Stimulated activated CD4-positive, alpha-beta T cell treated with anti-CD3 and anti-CD28 coated beads, Interleukin-15, amount 100 ng/mL, for 24 hours (primary cell): Measurements from ENCODE around the gene ASTN2.
"Not testable (repeated sequence)": the region's sequence is repeated elsewhere in the genome, so short reads cannot be mapped to it uniquely, and the experiment has no call there.

ENCODE experiments used
- DNase-seq: peaks from one replicate; pipeline ENCODE4 v3.0.0-alpha.2; 2020

Gene ASTN2

GRCh38 chr9:116713271-116713670 is 701.6 kb downstream of the ASTN2 start:
- DNase-seq = no peak

GRCh38 chr9:116712781-116713180 is 702.1 kb downstream of the ASTN2 start:
- DNase-seq = no peak

GRCh38 chr9:116706310-116707290 is 708.3 kb downstream of the ASTN2 start:
- no peak for DNase-seq

- no peak for DNase-seq
These were observed 709.3 kb downstream of the ASTN2 start for GRCh38 chr9:116705531-116705930.

GRCh38 chr9:116704470-116704869 is 710.4 kb downstream of the ASTN2 start:
- DNase-seq = no peak

GRCh38 chr9:116703634-116704033 is 711.2 kb downstream of the ASTN2 start:
- no peak for DNase-seq

GRCh38 chr9:116701940-116702642 is 712.8 kb downstream of the ASTN2 start:
- DNase-seq = no peak

GRCh38 chr9:116700882-116701865 is 713.7 kb downstream of the ASTN2 start:
- DNase-seq = no peak

GRCh38 chr9:116700279-116700678 is 714.6 kb downstream of the ASTN2 start:
- no peak for DNase-seq

- DNase-seq = no peak
These were observed 717.0 kb downstream of the ASTN2 start for GRCh38 chr9:116697887-116698286.

GRCh38 chr9:116697362-116697761 is 717.5 kb downstream of the ASTN2 start:
- DNase-seq = no peak

GRCh38 chr9:116695438-116695837 is 719.4 kb downstream of the ASTN2 start:
- no peak for DNase-seq

GRCh38 chr9:116694785-116695291 is 720.0 kb downstream of the ASTN2 start:
- no peak for DNase-seq

- DNase-seq = no peak
These were observed 721.6 kb downstream of the ASTN2 start for GRCh38 chr9:116693233-116693731.

GRCh38 chr9:116692616-116693015 is 722.2 kb downstream of the ASTN2 start:
- no peak for DNase-seq

GRCh38 chr9:116691607-116692006 is 723.2 kb downstream of the ASTN2 start:
- no peak for DNase-seq

- not testable (repeated sequence) for DNase-seq
These were observed 724.1 kb downstream of the ASTN2 start for GRCh38 chr9:116690805-116691204.

- no peak for DNase-seq
These were observed 725.3 kb downstream of the ASTN2 start for GRCh38 chr9:116689486-116690032.

- DNase-seq = no peak
These were observed 725.9 kb downstream of the ASTN2 start for GRCh38 chr9:116688806-116689485.

GRCh38 chr9:116687754-116688135 is 727.1 kb downstream of the ASTN2 start:
- peak; percentile 6 for DNase-seq

GRCh38 chr9:116687074-116687753 is 727.6 kb downstream of the ASTN2 start, which contains the start of gene TRIM32:
Gene TRIM32, plus strand, starts transcription at chr9:116687305. Its CDS starts 10,438 bp downstream, at chr9:116697743.
- peak; percentile 96 for DNase-seq
